K562 (cell line): ENCODE results near the gene PLAAT3. TPM values are rescaled to one million over a fixed set of nuclear protein-coding genes. Genes with fewer than 3 reads are reported as not detected.

Experiments used
- CREM ChIP-seq: IDR thresholded peaks from 2 replicates; pipeline ENCODE4 v1.6.1; 2014; ENCODE audit warnings: antibody characterized with exemption, low read depth
- HDAC1 ChIP-seq, 2 experiments: fragments of 450-650 bp; IDR thresholded peaks; 2 replicates each; pipeline ENCODE4 v1.6.1; 2016 to 2017; ENCODE audit warnings: inconsistent platforms in 1 of 2, mild to moderate bottlenecking in 1 of 2, moderate library complexity in 1 of 2
- HDGF ChIP-seq: fragments of 450-650 bp; IDR thresholded peaks from 2 replicates; pipeline ENCODE4 v1.6.1; 2016
- IFI16 ChIP-seq: fragments of 250-450 bp; sonication (Bioruptor Pico); IDR thresholded peaks from 2 replicates; pipeline ENCODE4 v2.1.2; 2022; ENCODE audit warnings: mild to moderate bottlenecking, inconsistent platforms
- IRF2 ChIP-seq: sonication (generic); formaldehyde crosslinking; IDR thresholded peaks from 2 replicates; pipeline ENCODE4 v1.8.1; 2022; ENCODE audit warnings: mild to moderate bottlenecking, missing genetic modification reagents
- KDM1A ChIP-seq, 2 experiments: fragments of 450-650 bp; IDR thresholded peaks; 2 replicates each; pipeline ENCODE4 v1.6.1; 2016; ENCODE audit warnings: mild to moderate bottlenecking in 2 of 2
- MAFF ChIP-seq: IDR thresholded peaks from 2 replicates; pipeline ENCODE4 v1.6.1; 2012; ENCODE audit warnings: low read length, improper control_type of control experiment
- MEF2D ChIP-seq: conservative IDR thresholded peaks from 2 replicates; pipeline ENCODE4 v1.6.1; 2016; ENCODE audit warnings: low read depth, missing genetic modification characterization, missing compliant biosample characterization
- MGA ChIP-seq: fragments of 450-650 bp; IDR thresholded peaks from 2 replicates; pipeline ENCODE4 v1.6.1; 2016; ENCODE audit warnings: mild to moderate bottlenecking, moderate library complexity
- MYC ChIP-seq, 2 experiments: fragments of 250-450 bp in 1 of 2; sonication (Bioruptor Pico) in 1 of 2; IDR thresholded peaks; 2 replicates each; pipeline versions ENCODE4 v1.5.1 to v1.6.1; 2012 to 2021; ENCODE audit warnings: low read depth in 2 of 2, borderline replicate concordance in 1 of 2, improper control_type of control experiment in 1 of 2, low read length in 1 of 2, mild to moderate bottlenecking in 1 of 2, moderate library complexity in 1 of 2
- RERE ChIP-seq: sonication (generic); formaldehyde crosslinking; IDR thresholded peaks from 2 replicates; pipeline ENCODE4 v1.8.0; 2023; ENCODE audit warnings: missing genetic modification reagents, mild to moderate bottlenecking, borderline replicate concordance
- polyA plus RNA-seq, 8 experiments: library from polyadenylated mRNA; depleted of rRNA in 4 of 8; stranded (reverse) in 5 of 8; unstranded in 3 of 8; fragments of >200 nt; fragmentation: Nextera tagmentation in 2 of 8; fragmentation: Illumina TruSeq in 1 of 8; extraction: Ambion mirVana in 2 of 8; extraction: Trizol in 1 of 8; gene quantifications; 2 replicates each; pipeline versions ENCODE4 v1.2.1 to v1.2.3, GENCODE V29; 2011 to 2014; ENCODE audit warnings: inconsistent platforms in 1 of 8, missing spikeins in 1 of 8
- total RNA-seq, 7 experiments: library from RNA; depleted of rRNA in 6 of 7; stranded (reverse); fragments of >200 nt in 6 of 7; fragmentation: Illumina TruSeq in 2 of 7; extraction: Trizol in 2 of 7; gene quantifications; 2 replicates each; pipeline versions ENCODE4 v1.2.1 to v1.2.3, GENCODE V29; 2011 to 2021; ENCODE audit warnings: low replicate concordance in 1 of 7

The PLAAT3 gene
- total and polyA plus RNA-seq, 9 of the 15 experiments (the other 6 are each of a cell fraction or from before 2014, with no cell fraction given) = 0.80 to 2.7 (median 1.4) TPM

- no peak for TF ChIP-seq IFI16 (CRISPR knock-in tag)
- no peak for TF ChIP-seq RERE
- 0 out of 4 replicates have a peak, but pooled peaks of 1 of the 2 experiments have one; percentile 15 for TF ChIP-seq HDAC1 (IDR thresholded peaks at IDR 0.05)
- TF ChIP-seq KDM1A (IDR thresholded peaks at IDR 0.05) = no peak; a peak in 1 of 4 replicates
- no peak for TF ChIP-seq MAFF
- TF ChIP-seq CREM = peak; percentile 9; the same call in 1 of the 2 replicates
- no peak for TF ChIP-seq MEF2D (tag)
- TF ChIP-seq HDGF = no peak
- TF ChIP-seq IRF2 (CRISPR knock-in tag) = no peak
- TF ChIP-seq MYC (IDR thresholded peaks at IDR 0.05; ENCODE audit: low read depth, low read length) = peak; percentile 60; the same call in 1 of the 2 replicates
- no peak for TF ChIP-seq MYC (CRISPR knock-in tag; IDR thresholded peaks at IDR 0.05; ENCODE audit: borderline replicate concordance, low read depth)
- no peak for TF ChIP-seq MGA
These were observed at the start of gene PLAAT3 (continued) for GRCh38 chr11:63614136-63614671.
